Naive B cell (primary cell): Measurements from ENCODE around the gene PPP1R14C. TPM values are rescaled to one million over a fixed set of nuclear protein-coding genes. Genes with fewer than 3 reads are reported as not detected.

ENCODE experiments used
- ATAC-seq, 2 donors: fragments of 150-1000 bp; cut with Tn5 transposase; 2 replicates each; pipeline ENCODE4 v1.10.0; 2021; ENCODE audit warnings: low read depth in 2 of 2, mild to moderate bottlenecking in 2 of 2, moderate library complexity in 2 of 2
- DNase-seq: peaks from one replicate; pipeline ENCODE4 v3.0.0; 2022
- H3K27ac Mint-ChIP-seq, 6 donors: one replicate each; pipeline ENCODE4 v1.8.0; 2020 to 2022; ENCODE audit warnings: mild to moderate bottlenecking in 6 of 6, mixed read lengths in 6 of 6, moderate library complexity in 5 of 6, inconsistent platforms in 2 of 6
- H3K27me3 Mint-ChIP-seq, 3 donors: one replicate each; pipeline ENCODE4 v1.8.0; 2021 to 2022; ENCODE audit warnings: mixed read lengths in 3 of 3, mild to moderate bottlenecking in 1 of 3
- H3K36me3 Mint-ChIP-seq, 2 donors: one replicate each; pipeline ENCODE4 v1.8.0; 2020 to 2022; ENCODE audit warnings: mixed read lengths in 2 of 2, inconsistent platforms in 1 of 2, mild to moderate bottlenecking in 1 of 2
- H3K4me1 Mint-ChIP-seq, 3 donors: one replicate each; pipeline ENCODE4 v1.8.0; 2020 to 2022; ENCODE audit warnings: mixed read lengths in 3 of 3, inconsistent platforms in 1 of 3, mild to moderate bottlenecking in 1 of 3, moderate library complexity in 1 of 3
- H3K4me3 Mint-ChIP-seq, 8 donors: one replicate each; pipeline ENCODE4 v1.8.0; 2020 to 2022; ENCODE audit warnings: mild to moderate bottlenecking in 8 of 8, mixed read lengths in 8 of 8, moderate library complexity in 8 of 8, inconsistent platforms in 2 of 8
- H3K9me3 Mint-ChIP-seq, 7 donors: one replicate each; pipeline ENCODE4 v1.8.0; 2020 to 2022; ENCODE audit warnings: mixed read lengths in 7 of 7, mild to moderate bottlenecking in 5 of 7, inconsistent platforms in 2 of 7, moderate library complexity in 1 of 7
- polyA plus RNA-seq, 6 donors: library from polyadenylated mRNA; unstranded; fragments of 300-500 nt; fragmentation: Illumina TruSeq; gene quantifications; one replicate each; pipeline ENCODE4 v1.2.3, GENCODE V29; 2021; ENCODE audit warnings: low read depth in 6 of 6

PPP1R14C gene
- under 1 TPM in 1 of 6 donors, not detected in 5; 0.22 TPM for polyA plus RNA-seq

- ATAC-seq (peak; percentile 68 to 74), DNase-seq (peak; percentile 21)
- no peaks in the 10 kb centered on the region for H3K36me3 Mint-ChIP-seq
- peaks cover 22 to 30% (median 26%) of the 10 kb centered on the region in 3 donors for H3K4me1 Mint-ChIP-seq
- peak within 1 kb of the TSS; percentile 59 to 84 (median 80) for H3K4me3 Mint-ChIP-seq
- peaks cover 56 to 88% (median 64%) of the 10 kb centered on the region in 3 donors for H3K27me3 Mint-ChIP-seq
- H3K9me3 Mint-ChIP-seq = peaks cover 5 to 15% (median 7%) of the 10 kb centered on the region in 7 donors
- H3K27ac Mint-ChIP-seq = no peak within 1 kb of the TSS
These were observed at the start of gene PPP1R14C for GRCh38 chr6:150142670-150143515. Gene PPP1R14C (plus strand): TSS chr6:150143044. CDS start chr6:150143193, 149 bp downstream.

GRCh38 chr6:150093397-150093796 lies 49.4 kb upstream of the PPP1R14C start:
- DNase-seq (no peak), ATAC-seq (no peak)
- Mint-ChIP-seq H3K27ac (peak overlapping the region in 1 of 6 donors; percentile 42), H3K4me3 (no peak overlapping the region), H3K9me3 (no peaks in the 10 kb centered on the region), H3K36me3 (no peaks in the 10 kb centered on the region), H3K4me1 (peaks cover 0 to 4% (median 0%) of the 10 kb centered on the region in 3 donors), H3K27me3 (peaks cover 6 to 30% (median 21%) of the 10 kb centered on the region in 3 donors)

- no peaks in the 10 kb centered on the region for H3K36me3 Mint-ChIP-seq
- no peak overlapping the region for H3K4me3 Mint-ChIP-seq
- ATAC-seq (no peak), DNase-seq (no peak)
- H3K4me1 Mint-ChIP-seq = peaks cover 0 to 4% (median 0%) of the 10 kb centered on the region in 3 donors
- H3K27ac Mint-ChIP-seq = no peak overlapping the region
- H3K27me3 Mint-ChIP-seq = peaks cover 6 to 15% (median 15%) of the 10 kb centered on the region in 3 donors
- no peaks in the 10 kb centered on the region for H3K9me3 Mint-ChIP-seq
These were observed 44.7 kb upstream of the PPP1R14C start for GRCh38 chr6:150098155-150098554.

GRCh38 chr6:150099546-150099945 lies 43.3 kb upstream of the PPP1R14C start:
- H3K4me3 Mint-ChIP-seq = no peak overlapping the region
- no peak for ATAC-seq
- H3K27ac Mint-ChIP-seq = no peak overlapping the region
- no peaks in the 10 kb centered on the region for H3K9me3 Mint-ChIP-seq
- H3K27me3 Mint-ChIP-seq = peaks cover 3 to 15% (median 14%) of the 10 kb centered on the region in 3 donors
- H3K4me1 Mint-ChIP-seq = peaks cover 0 to 3% (median 0%) of the 10 kb centered on the region in 3 donors
- H3K36me3 Mint-ChIP-seq = no peaks in the 10 kb centered on the region
- DNase-seq = no peak

GRCh38 chr6:150099953-150100352 lies 42.9 kb upstream of the PPP1R14C start:
- Mint-ChIP-seq H3K4me1 (no peaks in the 10 kb centered on the region), H3K27me3 (peaks cover 0 to 12% (median 10%) of the 10 kb centered on the region in 3 donors), H3K4me3 (no peak overlapping the region), H3K9me3 (no peaks in the 10 kb centered on the region), H3K36me3 (no peaks in the 10 kb centered on the region), H3K27ac (no peak overlapping the region)
- DNase-seq (no peak), ATAC-seq (no peak)

GRCh38 chr6:150100745-150101144 lies 42.1 kb upstream of the PPP1R14C start:
- no peaks in the 10 kb centered on the region for H3K9me3 Mint-ChIP-seq
- no peak overlapping the region for H3K27ac Mint-ChIP-seq
- no peak for ATAC-seq
- no peak for DNase-seq
- H3K4me3 Mint-ChIP-seq = no peak overlapping the region
- no peaks in the 10 kb centered on the region for H3K36me3 Mint-ChIP-seq
- H3K27me3 Mint-ChIP-seq = peaks cover 0 to 4% (median 2%) of the 10 kb centered on the region in 3 donors
- no peaks in the 10 kb centered on the region for H3K4me1 Mint-ChIP-seq

- no peak for DNase-seq
- H3K4me1 Mint-ChIP-seq = no peaks in the 10 kb centered on the region
- H3K4me3 Mint-ChIP-seq = peak overlapping the region in 1 of 8 donors; percentile 0
- ATAC-seq = no peak
- no peaks in the 10 kb centered on the region for H3K36me3 Mint-ChIP-seq
- peaks cover 0 to 6% (median 5%) of the 10 kb centered on the region in 3 donors for H3K27me3 Mint-ChIP-seq
- H3K27ac Mint-ChIP-seq = no peak overlapping the region
- H3K9me3 Mint-ChIP-seq = peaks cover 0 to 4% (median 0%) of the 10 kb centered on the region in 7 donors
These were observed 40.0 kb upstream of the PPP1R14C start for GRCh38 chr6:150102750-150103270.

- H3K27ac Mint-ChIP-seq = no peak overlapping the region
- no peak overlapping the region for H3K4me3 Mint-ChIP-seq
- no peaks in the 10 kb centered on the region for H3K4me1 Mint-ChIP-seq
- peaks cover 10 to 30% (median 12%) of the 10 kb centered on the region in 3 donors for H3K27me3 Mint-ChIP-seq
- ATAC-seq (no peak), DNase-seq (no peak)
- H3K36me3 Mint-ChIP-seq = no peaks in the 10 kb centered on the region
- peaks cover 0 to 7% (median 3%) of the 10 kb centered on the region in 7 donors for H3K9me3 Mint-ChIP-seq
These were observed 30.6 kb upstream of the PPP1R14C start for GRCh38 chr6:150112233-150112632.

GRCh38 chr6:150115769-150116168 lies 27.1 kb upstream of the PPP1R14C start:
- Mint-ChIP-seq H3K27me3 (peaks cover 10 to 18% (median 14%) of the 10 kb centered on the region in 3 donors), H3K4me3 (no peak overlapping the region), H3K4me1 (peaks cover 19 to 23% (median 22%) of the 10 kb centered on the region in 3 donors), H3K27ac (no peak overlapping the region), H3K9me3 (peaks cover 0 to 10% (median 3%) of the 10 kb centered on the region in 7 donors), H3K36me3 (no peaks in the 10 kb centered on the region)
- no peak for DNase-seq
- no peak for ATAC-seq

- H3K9me3 Mint-ChIP-seq = peaks cover 0 to 10% (median 3%) of the 10 kb centered on the region in 7 donors
- H3K4me3 Mint-ChIP-seq = no peak overlapping the region
- ATAC-seq (no peak), DNase-seq (no peak)
- H3K27me3 Mint-ChIP-seq = peaks cover 8 to 13% (median 8%) of the 10 kb centered on the region in 3 donors
- no peaks in the 10 kb centered on the region for H3K36me3 Mint-ChIP-seq
- H3K27ac Mint-ChIP-seq = no peak overlapping the region
- H3K4me1 Mint-ChIP-seq = peaks cover 19 to 27% (median 25%) of the 10 kb centered on the region in 3 donors
These were observed 26.5 kb upstream of the PPP1R14C start for GRCh38 chr6:150116200-150116800.

- Mint-ChIP-seq H3K9me3 (peaks cover 0 to 10% (median 3%) of the 10 kb centered on the region in 7 donors), H3K27ac (peak overlapping the region in 1 of 6 donors; percentile 34), H3K4me3 (peak overlapping the region in 1 of 8 donors; percentile 27), H3K27me3 (peaks cover 2 to 6% (median 4%) of the 10 kb centered on the region in 3 donors), H3K36me3 (no peaks in the 10 kb centered on the region), H3K4me1 (peaks cover 29 to 35% (median 32%) of the 10 kb centered on the region in 3 donors)
- DNase-seq (no peak), ATAC-seq (no peak)
These were observed 24.6 kb upstream of the PPP1R14C start for GRCh38 chr6:150118203-150118602.

GRCh38 chr6:150118627-150119026 lies 24.2 kb upstream of the PPP1R14C start:
- Mint-ChIP-seq H3K27ac (peak overlapping the region in 1 of 6 donors; percentile 44), H3K4me1 (peaks cover 29 to 35% (median 32%) of the 10 kb centered on the region in 3 donors), H3K4me3 (peak overlapping the region in 3 of 8 donors; percentile 4 to 48 (median 27)), H3K9me3 (peaks cover 0 to 10% (median 3%) of the 10 kb centered on the region in 7 donors), H3K27me3 (peaks cover 4 to 7% (median 4%) of the 10 kb centered on the region in 3 donors), H3K36me3 (no peaks in the 10 kb centered on the region)
- ATAC-seq = no peak
- no peak for DNase-seq

- Mint-ChIP-seq H3K27ac (peak overlapping the region in 1 of 6 donors; percentile 29), H3K27me3 (peaks cover 4 to 13% (median 9%) of the 10 kb centered on the region in 3 donors), H3K36me3 (no peaks in the 10 kb centered on the region), H3K9me3 (peaks cover 2 to 10% (median 4%) of the 10 kb centered on the region in 7 donors), H3K4me3 (peak overlapping the region in 5 of 8 donors; percentile 4 to 74 (median 48)), H3K4me1 (peaks cover 32 to 38% (median 35%) of the 10 kb centered on the region in 3 donors)
- ATAC-seq = peak in 1 of 2 donors; percentile 32
- no peak for DNase-seq
These were observed 23.7 kb upstream of the PPP1R14C start for GRCh38 chr6:150119173-150119572.
